BLaER1 (cell line): Measurements from ENCODE around the gene PPM1E.

Experiments used
- H3K27ac ChIP-seq: shearing (Covaris generic); formaldehyde crosslinking; 2 replicates; pipeline ENCODE4 v1.8.1; 2022
- H3K27me3 ChIP-seq: shearing (Covaris generic); formaldehyde crosslinking; 2 replicates; pipeline ENCODE4 v1.8.1; 2022
- H3K36me3 ChIP-seq: shearing (Covaris generic); formaldehyde crosslinking; 2 replicates; pipeline ENCODE4 v1.8.1; 2022
- H3K4me1 ChIP-seq: shearing (Covaris generic); formaldehyde crosslinking; 2 replicates; pipeline ENCODE4 v1.8.1; 2022
- H3K4me2 ChIP-seq: shearing (Covaris generic); formaldehyde crosslinking; 2 replicates; pipeline ENCODE4 v1.8.1; 2022
- H3K4me3 ChIP-seq: shearing (Covaris generic); formaldehyde crosslinking; 2 replicates; pipeline ENCODE4 v1.8.1; 2022
- H3K9ac ChIP-seq: shearing (Covaris generic); formaldehyde crosslinking; 2 replicates; pipeline ENCODE4 v1.8.1; 2022
- H3K9me3 ChIP-seq: shearing (Covaris generic); formaldehyde crosslinking; 2 replicates; pipeline ENCODE4 v1.8.1; 2022
- H4K20me1 ChIP-seq: shearing (Covaris generic); formaldehyde crosslinking; 2 replicates; pipeline ENCODE4 v1.8.1; 2022
- Cebpa-rat ChIP-seq: shearing (Covaris generic); IDR thresholded peaks from 2 replicates; pipeline ENCODE4 v1.8.1; 2022

Gene PPM1E

GRCh38 chr17:58806046-58806445 lies 50.4 kb downstream of the PPM1E start:
- Histone ChIP-seq H3K4me2 (no peak overlapping the region), H3K9me3 (peaks cover 11% of the 10 kb centered on the region), H4K20me1 (no peaks in the 10 kb centered on the region), H3K27me3 (no peaks in the 10 kb centered on the region), H3K9ac (no peak overlapping the region), H3K36me3 (no peaks in the 10 kb centered on the region), H3K27ac (no peak overlapping the region), H3K4me1 (no peaks in the 10 kb centered on the region), H3K4me3 (no peak overlapping the region)
- no peak for TF ChIP-seq Cebpa-rat

- Histone ChIP-seq H3K27ac (no peak overlapping the region), H3K9me3 (no peaks in the 10 kb centered on the region), H3K4me2 (no peak overlapping the region), H4K20me1 (no peaks in the 10 kb centered on the region), H3K27me3 (no peaks in the 10 kb centered on the region), H3K4me1 (no peaks in the 10 kb centered on the region), H3K9ac (no peak overlapping the region), H3K36me3 (no peaks in the 10 kb centered on the region), H3K4me3 (no peak overlapping the region)
- TF ChIP-seq Cebpa-rat, result no peak
These were observed 53.2 kb downstream of the PPM1E start for GRCh38 chr17:58808609-58809563.

- Histone ChIP-seq H3K36me3 (no peaks in the 10 kb centered on the region), H3K4me2 (no peak overlapping the region), H3K27me3 (no peaks in the 10 kb centered on the region), H4K20me1 (no peaks in the 10 kb centered on the region), H3K27ac (no peak overlapping the region), H3K9me3 (no peaks in the 10 kb centered on the region), H3K9ac (no peak overlapping the region), H3K4me1 (no peaks in the 10 kb centered on the region), H3K4me3 (no peak overlapping the region)
- TF ChIP-seq Cebpa-rat, result no peak
These were observed 53.9 kb downstream of the PPM1E start for GRCh38 chr17:58809564-58809936.

GRCh38 chr17:58811290-58811689 lies 55.6 kb downstream of the PPM1E start:
- TF ChIP-seq Cebpa-rat, result peak; percentile 88; the same call in 1 of the 2 replicates
- no peak overlapping the region for H3K9ac ChIP-seq
- H3K27me3 ChIP-seq, result no peaks in the 10 kb centered on the region
- H3K36me3 ChIP-seq, result no peaks in the 10 kb centered on the region
- no peak overlapping the region for H3K4me2 ChIP-seq
- no peaks in the 10 kb centered on the region for H4K20me1 ChIP-seq
- H3K4me1 ChIP-seq, result no peaks in the 10 kb centered on the region
- no peaks in the 10 kb centered on the region for H3K9me3 ChIP-seq
- H3K27ac ChIP-seq, result no peak overlapping the region
- H3K4me3 ChIP-seq, result no peak overlapping the region

- no peaks in the 10 kb centered on the region for H3K4me1 ChIP-seq
- TF ChIP-seq Cebpa-rat, result no peak
- H4K20me1 ChIP-seq, result no peaks in the 10 kb centered on the region
- H3K36me3 ChIP-seq, result no peaks in the 10 kb centered on the region
- no peak overlapping the region for H3K27ac ChIP-seq
- H3K4me3 ChIP-seq, result no peak overlapping the region
- H3K4me2 ChIP-seq, result no peak overlapping the region
- H3K9me3 ChIP-seq, result no peaks in the 10 kb centered on the region
- H3K27me3 ChIP-seq, result no peaks in the 10 kb centered on the region
- H3K9ac ChIP-seq, result no peak overlapping the region
These were observed 58.1 kb downstream of the PPM1E start for GRCh38 chr17:58813712-58814111.

GRCh38 chr17:58818654-58819053 lies 63.0 kb downstream of the PPM1E start:
- no peak for TF ChIP-seq Cebpa-rat
- Histone ChIP-seq H3K27me3 (no peaks in the 10 kb centered on the region), H3K4me2 (no peak overlapping the region), H3K4me3 (no peak overlapping the region), H4K20me1 (no peaks in the 10 kb centered on the region), H3K9me3 (no peaks in the 10 kb centered on the region), H3K27ac (no peak overlapping the region), H3K4me1 (no peaks in the 10 kb centered on the region), H3K36me3 (no peaks in the 10 kb centered on the region), H3K9ac (no peak overlapping the region)

- no peaks in the 10 kb centered on the region for H3K4me1 ChIP-seq
- H3K27me3 ChIP-seq, result no peaks in the 10 kb centered on the region
- no peaks in the 10 kb centered on the region for H4K20me1 ChIP-seq
- H3K9me3 ChIP-seq, result no peaks in the 10 kb centered on the region
- H3K27ac ChIP-seq, result no peak overlapping the region
- no peak overlapping the region for H3K9ac ChIP-seq
- no peak for TF ChIP-seq Cebpa-rat
- no peak overlapping the region for H3K4me3 ChIP-seq
- no peaks in the 10 kb centered on the region for H3K36me3 ChIP-seq
- no peak overlapping the region for H3K4me2 ChIP-seq
These were observed 66.7 kb downstream of the PPM1E start for GRCh38 chr17:58822148-58823050.

GRCh38 chr17:58823051-58823525 lies 67.4 kb downstream of the PPM1E start:
- H4K20me1 ChIP-seq, result no peaks in the 10 kb centered on the region
- H3K9ac ChIP-seq, result no peak overlapping the region
- H3K27me3 ChIP-seq, result no peaks in the 10 kb centered on the region
- TF ChIP-seq Cebpa-rat, result no peak
- H3K27ac ChIP-seq, result no peak overlapping the region
- H3K9me3 ChIP-seq, result no peaks in the 10 kb centered on the region
- no peak overlapping the region for H3K4me3 ChIP-seq
- no peaks in the 10 kb centered on the region for H3K4me1 ChIP-seq
- H3K4me2 ChIP-seq, result no peak overlapping the region
- H3K36me3 ChIP-seq, result no peaks in the 10 kb centered on the region

GRCh38 chr17:58829172-58829637 lies 73.6 kb downstream of the PPM1E start:
- no peaks in the 10 kb centered on the region for H4K20me1 ChIP-seq
- no peak overlapping the region for H3K4me3 ChIP-seq
- no peaks in the 10 kb centered on the region for H3K27me3 ChIP-seq
- no peak overlapping the region for H3K27ac ChIP-seq
- H3K36me3 ChIP-seq, result no peaks in the 10 kb centered on the region
- no peak overlapping the region for H3K4me2 ChIP-seq
- H3K4me1 ChIP-seq, result no peaks in the 10 kb centered on the region
- peaks cover 25% of the 10 kb centered on the region for H3K9me3 ChIP-seq
- no peak overlapping the region for H3K9ac ChIP-seq
- TF ChIP-seq Cebpa-rat, result no peak

GRCh38 chr17:58831780-58832179 lies 76.1 kb downstream of the PPM1E start:
- Histone ChIP-seq H3K4me1 (no peaks in the 10 kb centered on the region), H3K9me3 (peaks cover 25% of the 10 kb centered on the region), H3K4me2 (no peak overlapping the region), H3K4me3 (no peak overlapping the region), H3K27me3 (no peaks in the 10 kb centered on the region), H4K20me1 (no peaks in the 10 kb centered on the region), H3K36me3 (no peaks in the 10 kb centered on the region), H3K9ac (no peak overlapping the region), H3K27ac (no peak overlapping the region)
- no peak for TF ChIP-seq Cebpa-rat
